GM12873 (cell line): ENCODE data around the gene RYR2.

Experiments used
- TF ChIP-seq, protein P1 (sequence below): IDR thresholded peaks from 2 replicates; pipeline ENCODE4 v1.5.1; 2012; ENCODE audit warnings: low read depth, mild to moderate bottlenecking, moderate library complexity, low read length, control low read depth; ENCODE audit not compliant: insufficient read depth; ENCODE audit errors: missing control alignments

Gene RYR2

DNA sequence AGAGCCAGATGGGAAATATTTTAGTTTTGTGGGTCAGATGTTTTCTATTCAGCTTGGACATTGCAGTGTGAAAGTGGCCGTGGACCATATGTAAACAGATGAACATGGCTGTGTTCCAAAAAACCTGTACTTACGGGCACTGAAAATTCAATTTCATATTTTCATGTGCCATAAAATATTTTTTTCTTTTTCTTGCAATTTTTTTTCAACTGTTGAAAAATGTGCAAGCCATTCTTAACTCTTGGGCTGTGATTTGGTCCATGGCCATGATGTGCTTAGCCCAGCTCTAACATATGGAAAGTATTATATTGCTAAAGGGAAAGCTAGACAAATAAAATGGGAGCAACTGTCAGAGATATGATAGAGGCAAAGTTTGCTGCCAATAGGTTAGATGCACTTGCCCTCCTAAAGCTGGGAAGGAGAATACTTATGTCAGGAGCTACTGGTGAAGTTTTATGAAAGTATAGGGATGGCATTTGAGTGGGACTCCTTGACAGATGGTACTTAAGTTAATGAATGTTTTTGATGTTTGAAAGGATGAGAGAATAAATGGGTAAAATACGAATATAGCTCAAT, 240.3 kb downstream of the RYR2 start:
- TF ChIP-seq, protein P1, sequence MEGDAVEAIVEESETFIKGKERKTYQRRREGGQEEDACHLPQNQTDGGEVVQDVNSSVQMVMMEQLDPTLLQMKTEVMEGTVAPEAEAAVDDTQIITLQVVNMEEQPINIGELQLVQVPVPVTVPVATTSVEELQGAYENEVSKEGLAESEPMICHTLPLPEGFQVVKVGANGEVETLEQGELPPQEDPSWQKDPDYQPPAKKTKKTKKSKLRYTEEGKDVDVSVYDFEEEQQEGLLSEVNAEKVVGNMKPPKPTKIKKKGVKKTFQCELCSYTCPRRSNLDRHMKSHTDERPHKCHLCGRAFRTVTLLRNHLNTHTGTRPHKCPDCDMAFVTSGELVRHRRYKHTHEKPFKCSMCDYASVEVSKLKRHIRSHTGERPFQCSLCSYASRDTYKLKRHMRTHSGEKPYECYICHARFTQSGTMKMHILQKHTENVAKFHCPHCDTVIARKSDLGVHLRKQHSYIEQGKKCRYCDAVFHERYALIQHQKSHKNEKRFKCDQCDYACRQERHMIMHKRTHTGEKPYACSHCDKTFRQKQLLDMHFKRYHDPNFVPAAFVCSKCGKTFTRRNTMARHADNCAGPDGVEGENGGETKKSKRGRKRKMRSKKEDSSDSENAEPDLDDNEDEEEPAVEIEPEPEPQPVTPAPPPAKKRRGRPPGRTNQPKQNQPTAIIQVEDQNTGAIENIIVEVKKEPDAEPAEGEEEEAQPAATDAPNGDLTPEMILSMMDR = no peak

- TF ChIP-seq, protein P1 = no peak
These were observed 246.0 kb downstream of the RYR2 start for GRCh38 chr1:237287876-237288521.

DNA sequence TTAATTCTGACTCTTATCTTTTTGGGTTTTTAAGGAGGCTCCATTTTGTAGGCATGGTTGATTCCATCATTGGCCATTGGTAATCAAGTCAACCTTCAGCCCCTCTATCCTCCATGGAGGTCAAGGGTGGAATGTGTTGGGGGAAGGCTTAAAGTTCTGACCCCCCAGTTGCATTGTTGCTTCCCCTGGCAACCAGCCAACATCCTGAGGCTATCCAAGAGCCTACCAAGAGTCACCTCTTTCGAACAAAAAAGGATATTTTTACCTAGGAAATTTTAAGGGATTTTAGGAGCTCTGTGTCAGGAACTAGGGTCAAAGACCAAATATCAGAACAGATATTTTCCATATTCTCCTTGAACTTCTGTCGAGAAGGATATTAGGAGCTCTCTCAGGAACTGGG, 251.8 kb downstream of the RYR2 start:
- TF ChIP-seq, protein P1 = no peak

DNA sequence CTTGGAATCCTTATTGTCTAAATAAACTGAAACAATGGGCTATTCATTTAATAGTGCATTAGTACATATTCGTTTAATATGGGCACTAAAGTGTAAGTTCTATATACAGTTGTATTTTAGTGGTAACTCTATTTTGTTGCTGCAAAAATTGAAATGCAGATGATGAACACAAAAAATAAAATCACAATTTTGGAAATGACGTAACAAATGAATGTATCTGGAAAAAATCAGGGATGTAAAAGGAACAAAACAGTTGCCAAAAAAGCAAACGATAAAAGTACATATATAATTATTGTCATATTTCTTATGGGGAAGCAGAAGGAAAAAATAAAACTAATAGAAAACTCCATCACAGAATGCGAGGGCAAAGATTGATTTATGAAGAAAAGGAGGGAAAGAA, 254.9 kb downstream of the RYR2 start:
- TF ChIP-seq, protein P1 = no peak

- TF ChIP-seq, protein P1 = no peak
These were observed 258.7 kb downstream of the RYR2 start for GRCh38 chr1:237300642-237301041.

GRCh38 chr1:237303929-237304328, 261.9 kb downstream of the RYR2 start:
- TF ChIP-seq, protein P1 = no peak

- TF ChIP-seq, protein P1 = no peak
These were observed 264.7 kb downstream of the RYR2 start for GRCh38 chr1:237306726-237307125.
